ENCODE results near the gene FSD1. TPM values are rescaled to one million over a fixed set of nuclear protein-coding genes. Genes with fewer than 3 reads are reported as not detected.

FSD1 gene
- total RNA-seq, 2 experiments from 2014 or later = 19.8 to 23.2 TPM

DNA sequence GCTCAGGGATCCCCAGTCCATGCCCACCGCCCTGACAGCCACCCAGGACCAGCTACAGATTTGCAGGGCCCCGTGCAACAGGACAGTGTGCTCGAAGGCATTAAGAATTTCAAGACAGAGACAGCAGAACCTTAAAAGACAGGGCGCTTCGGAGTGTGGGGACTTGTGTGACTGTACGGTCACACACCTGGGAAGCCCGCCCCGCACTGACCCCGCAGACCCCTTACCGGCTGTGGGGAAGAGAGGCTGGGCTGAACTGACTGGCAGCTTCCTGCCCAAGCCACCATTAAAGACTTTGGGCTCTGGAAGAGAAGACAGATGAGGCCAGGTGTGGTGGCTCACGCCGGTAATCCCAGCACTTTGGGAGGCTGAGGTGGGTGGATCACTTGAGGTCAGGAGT is 19.8 kb downstream of the FSD1 start:
- Histone ChIP-seq H3K79me2 (ENCODE audit: insufficient read depth, low read depth, low read length) (no peaks in the 10 kb centered on the region), H3K4me3 (ENCODE audit: low read depth, low read length, poor library complexity, severe bottlenecking) (no peak overlapping the region), H3K27ac (ENCODE audit: low read depth, low read length, poor library complexity, severe bottlenecking) (no peak overlapping the region), H3K4me1 (ENCODE audit: insufficient read depth, low read length, poor library complexity, severe bottlenecking) (peaks cover 8% of the 10 kb centered on the region), H3K9me3 (ENCODE audit: low read length) (0 out of 2 replicates have a peak, but pooled peaks cover 8% of the 10 kb centered on the region), H4K20me1 (ENCODE audit: insufficient read depth, low read length) (no peaks in the 10 kb centered on the region), H3K9me2 (ENCODE audit: insufficient read depth, low read length) (no peaks in the 10 kb centered on the region), H3K36me3 (ENCODE audit: insufficient read depth, low read length) (no peaks in the 10 kb centered on the region), H3K4me2 (ENCODE audit: low read length) (no peak overlapping the region), H2AFZ (ENCODE audit: low read length) (no peak overlapping the region)
- BruUV-seq (replicated peaks) = no TSS peak
- CTCF ChIA-PET (ENCODE audit: unreplicated experiment) = no interaction called here
- no peak for DNase-seq (ENCODE audit: low spot score)
- TF ChIP-seq EZH2phosphoT487 (IDR thresholded peaks at IDR 0.05; ENCODE audit: borderline replicate concordance, low read depth, low read length) = no peak
- TF ChIP-seq, protein P1, sequence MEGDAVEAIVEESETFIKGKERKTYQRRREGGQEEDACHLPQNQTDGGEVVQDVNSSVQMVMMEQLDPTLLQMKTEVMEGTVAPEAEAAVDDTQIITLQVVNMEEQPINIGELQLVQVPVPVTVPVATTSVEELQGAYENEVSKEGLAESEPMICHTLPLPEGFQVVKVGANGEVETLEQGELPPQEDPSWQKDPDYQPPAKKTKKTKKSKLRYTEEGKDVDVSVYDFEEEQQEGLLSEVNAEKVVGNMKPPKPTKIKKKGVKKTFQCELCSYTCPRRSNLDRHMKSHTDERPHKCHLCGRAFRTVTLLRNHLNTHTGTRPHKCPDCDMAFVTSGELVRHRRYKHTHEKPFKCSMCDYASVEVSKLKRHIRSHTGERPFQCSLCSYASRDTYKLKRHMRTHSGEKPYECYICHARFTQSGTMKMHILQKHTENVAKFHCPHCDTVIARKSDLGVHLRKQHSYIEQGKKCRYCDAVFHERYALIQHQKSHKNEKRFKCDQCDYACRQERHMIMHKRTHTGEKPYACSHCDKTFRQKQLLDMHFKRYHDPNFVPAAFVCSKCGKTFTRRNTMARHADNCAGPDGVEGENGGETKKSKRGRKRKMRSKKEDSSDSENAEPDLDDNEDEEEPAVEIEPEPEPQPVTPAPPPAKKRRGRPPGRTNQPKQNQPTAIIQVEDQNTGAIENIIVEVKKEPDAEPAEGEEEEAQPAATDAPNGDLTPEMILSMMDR (conservative IDR thresholded peaks at IDR 0.05; ENCODE audit: low read length) = no peak
- POLR2A ChIA-PET = no interaction called here
- intact Hi-C loops (cut with micrococcal nuclease; ENCODE audit: unreplicated experiment) = no loop called here

DNA sequence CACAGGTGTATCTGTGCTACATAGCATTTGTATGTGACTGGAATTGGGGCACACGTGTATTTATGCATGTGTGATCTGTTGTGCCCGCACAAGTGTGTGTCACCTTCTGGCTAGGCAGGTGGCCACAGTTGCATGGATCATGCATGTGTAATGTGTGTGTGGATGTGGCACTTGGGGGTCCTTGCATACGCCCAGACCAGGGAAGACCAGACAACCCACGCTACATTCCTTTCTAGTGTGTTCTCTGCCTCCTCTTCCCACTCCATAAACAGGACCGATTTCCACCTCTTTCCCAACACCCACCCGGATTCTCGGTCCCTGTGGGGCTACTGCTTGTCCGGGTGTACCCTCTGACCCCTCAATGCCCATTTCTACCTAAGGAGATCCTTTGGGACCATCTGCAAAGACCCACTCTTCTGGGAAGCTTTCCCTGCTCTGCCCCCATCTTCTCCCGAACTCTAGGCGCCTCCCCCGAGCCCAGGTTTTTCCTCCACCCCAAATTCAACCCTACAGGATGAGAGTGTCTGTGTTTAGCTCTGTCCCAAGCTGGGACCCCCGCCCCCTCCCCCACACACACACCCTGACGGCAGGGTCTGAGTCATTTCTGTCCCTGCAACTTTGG is 21.9 kb downstream of the FSD1 start:
- no peak overlapping the region for H3K4me2 ChIP-seq (ENCODE audit: low read length)
- intact Hi-C loops (cut with micrococcal nuclease; ENCODE audit: unreplicated experiment) = no loop called here
- H3K27ac ChIP-seq (ENCODE audit: low read depth, low read length, poor library complexity, severe bottlenecking) = no peak overlapping the region
- CTCF ChIA-PET (ENCODE audit: unreplicated experiment) = no interaction called here
- no peaks in the 10 kb centered on the region for H3K9me3 ChIP-seq (ENCODE audit: low read length)
- no TSS peak for BruUV-seq (replicated peaks)
- H3K9me2 ChIP-seq (ENCODE audit: insufficient read depth, low read length) = no peaks in the 10 kb centered on the region
- no peak for DNase-seq (ENCODE audit: low spot score)
- no peaks in the 10 kb centered on the region for H3K79me2 ChIP-seq (ENCODE audit: insufficient read depth, low read depth, low read length)
- POLR2A ChIA-PET = no interaction called here
- peaks cover 8% of the 10 kb centered on the region for H3K4me1 ChIP-seq (ENCODE audit: insufficient read depth, low read length, poor library complexity, severe bottlenecking)
- H2AFZ ChIP-seq (ENCODE audit: low read length) = no peak overlapping the region
- no peak for TF ChIP-seq EZH2phosphoT487 (IDR thresholded peaks at IDR 0.05; ENCODE audit: borderline replicate concordance, low read depth, low read length)
- TF ChIP-seq, protein P1 (conservative IDR thresholded peaks at IDR 0.05; ENCODE audit: low read length) = no peak
- no peak overlapping the region for H3K4me3 ChIP-seq (ENCODE audit: low read depth, low read length, poor library complexity, severe bottlenecking)
- H3K36me3 ChIP-seq (ENCODE audit: insufficient read depth, low read length) = no peaks in the 10 kb centered on the region
- no peaks in the 10 kb centered on the region for H4K20me1 ChIP-seq (ENCODE audit: insufficient read depth, low read length)

DNA sequence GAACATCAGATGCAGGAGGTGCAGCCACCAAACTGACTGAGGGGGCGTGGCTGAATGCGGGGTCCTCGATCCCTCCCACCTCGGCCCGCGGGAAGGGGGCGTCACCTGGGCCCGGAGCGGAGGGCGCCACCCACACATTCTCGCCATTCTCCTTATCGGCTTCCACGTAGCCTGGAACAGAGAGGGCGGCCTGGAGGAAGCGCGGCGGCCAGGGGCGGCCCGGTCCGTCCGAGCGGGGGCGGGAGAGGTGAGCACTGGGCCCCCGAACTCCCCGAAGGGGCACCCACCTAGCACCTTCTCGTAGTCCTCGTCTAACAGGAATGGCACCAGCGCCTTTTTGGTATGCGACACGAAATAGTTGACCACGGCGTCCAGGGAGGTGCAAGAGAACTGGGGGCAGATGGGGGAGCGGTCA is 22.4 kb downstream of the FSD1 start:
- intact Hi-C loops (cut with micrococcal nuclease; ENCODE audit: unreplicated experiment) = no loop called here
- no peak for DNase-seq (ENCODE audit: low spot score)
- Histone ChIP-seq H3K4me1 (ENCODE audit: insufficient read depth, low read length, poor library complexity, severe bottlenecking) (peaks cover 8% of the 10 kb centered on the region), H3K36me3 (ENCODE audit: insufficient read depth, low read length) (no peaks in the 10 kb centered on the region), H4K20me1 (ENCODE audit: insufficient read depth, low read length) (no peaks in the 10 kb centered on the region), H3K9me2 (ENCODE audit: insufficient read depth, low read length) (no peaks in the 10 kb centered on the region), H3K27ac (ENCODE audit: low read depth, low read length, poor library complexity, severe bottlenecking) (no peak overlapping the region), H2AFZ (ENCODE audit: low read length) (no peak overlapping the region), H3K4me3 (ENCODE audit: low read depth, low read length, poor library complexity, severe bottlenecking) (no peak overlapping the region), H3K9me3 (ENCODE audit: low read length) (no peaks in the 10 kb centered on the region), H3K4me2 (ENCODE audit: low read length) (peak overlapping the region; percentile 25; the same call in 1 of the 2 replicates), H3K79me2 (ENCODE audit: insufficient read depth, low read depth, low read length) (no peaks in the 10 kb centered on the region)
- BruUV-seq (replicated peaks) = no TSS peak
- ChIA-PET POLR2A (no interaction called here), CTCF (ENCODE audit: unreplicated experiment) (no interaction called here)
- no peak for TF ChIP-seq EZH2phosphoT487 (IDR thresholded peaks at IDR 0.05; ENCODE audit: borderline replicate concordance, low read depth, low read length)
- TF ChIP-seq, protein P1 (conservative IDR thresholded peaks at IDR 0.05; ENCODE audit: low read length) = no peak

Measured in OCI-LY7 (cell line).